T-helper 1 cell treated with Interleukin-12 subunit alpha and Interleukin-12 subunit beta and Interleukin-4 antibody, amounts not matched to agents 30 μg/mL and 1 μg/mL, for 36 hours (primary cell): ENCODE results near the gene HIP1R.

Source experiments
- H3K27ac Mint-ChIP-seq: one replicate; pipeline ENCODE4 v1.8.0; 2021; ENCODE audit warnings: mild to moderate bottlenecking, mixed read lengths
- H3K27me3 Mint-ChIP-seq: one replicate; pipeline ENCODE4 v1.8.0; 2021; ENCODE audit warnings: low read depth, mixed read lengths
- H3K36me3 Mint-ChIP-seq: one replicate; pipeline ENCODE4 v1.8.0; 2021; ENCODE audit warnings: low read depth, mixed read lengths
- H3K4me1 Mint-ChIP-seq: one replicate; pipeline ENCODE4 v1.8.0; 2021; ENCODE audit warnings: low read depth, mixed read lengths
- H3K4me3 Mint-ChIP-seq: one replicate; pipeline ENCODE4 v1.8.0; 2021; ENCODE audit warnings: mild to moderate bottlenecking, moderate library complexity, mixed read lengths
- H3K9me3 Mint-ChIP-seq: one replicate; pipeline ENCODE4 v1.8.0; 2021; ENCODE audit warnings: mixed read lengths

The HIP1R gene

DNA sequence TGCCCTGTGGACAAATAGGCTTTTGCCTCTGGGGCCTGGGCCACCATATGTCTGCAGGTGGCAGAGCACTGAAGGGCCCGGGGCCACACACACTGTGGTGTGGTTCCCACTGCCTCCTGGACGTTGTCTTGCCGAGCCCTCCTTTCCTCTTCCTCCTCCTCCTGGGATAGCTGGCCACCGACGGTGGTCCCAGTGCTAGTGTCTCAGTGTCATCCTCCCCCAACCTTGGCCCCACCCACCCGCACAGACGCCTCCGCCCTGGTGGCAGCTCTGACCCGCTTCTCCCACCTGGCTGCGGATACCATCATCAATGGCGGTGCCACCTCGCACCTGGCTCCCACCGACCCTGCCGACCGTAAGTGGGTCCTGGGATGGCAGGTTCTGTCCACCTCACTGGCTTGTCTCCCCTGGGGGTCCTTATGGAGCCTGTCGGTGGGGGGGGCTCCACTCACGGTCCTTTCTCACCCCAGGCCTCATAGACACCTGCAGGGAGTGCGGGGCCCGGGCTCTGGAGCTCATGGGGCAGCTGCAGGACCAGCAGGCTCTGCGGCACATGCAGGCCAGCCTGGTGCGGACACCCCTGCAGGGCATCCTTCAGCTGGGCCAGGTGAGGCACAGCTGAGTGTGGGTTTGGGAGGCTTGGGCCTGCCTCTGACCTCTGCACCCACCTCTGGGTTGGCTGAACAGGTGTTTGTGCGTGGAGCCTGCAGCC, 23.5 kb downstream of the HIP1R start:
- H3K36me3 Mint-ChIP-seq = no peaks in the 10 kb centered on the region
- no peak overlapping the region for H3K27ac Mint-ChIP-seq
- no peaks in the 10 kb centered on the region for H3K9me3 Mint-ChIP-seq
- no peaks in the 10 kb centered on the region for H3K27me3 Mint-ChIP-seq
- no peaks in the 10 kb centered on the region for H3K4me1 Mint-ChIP-seq
- H3K4me3 Mint-ChIP-seq = no peak overlapping the region

DNA sequence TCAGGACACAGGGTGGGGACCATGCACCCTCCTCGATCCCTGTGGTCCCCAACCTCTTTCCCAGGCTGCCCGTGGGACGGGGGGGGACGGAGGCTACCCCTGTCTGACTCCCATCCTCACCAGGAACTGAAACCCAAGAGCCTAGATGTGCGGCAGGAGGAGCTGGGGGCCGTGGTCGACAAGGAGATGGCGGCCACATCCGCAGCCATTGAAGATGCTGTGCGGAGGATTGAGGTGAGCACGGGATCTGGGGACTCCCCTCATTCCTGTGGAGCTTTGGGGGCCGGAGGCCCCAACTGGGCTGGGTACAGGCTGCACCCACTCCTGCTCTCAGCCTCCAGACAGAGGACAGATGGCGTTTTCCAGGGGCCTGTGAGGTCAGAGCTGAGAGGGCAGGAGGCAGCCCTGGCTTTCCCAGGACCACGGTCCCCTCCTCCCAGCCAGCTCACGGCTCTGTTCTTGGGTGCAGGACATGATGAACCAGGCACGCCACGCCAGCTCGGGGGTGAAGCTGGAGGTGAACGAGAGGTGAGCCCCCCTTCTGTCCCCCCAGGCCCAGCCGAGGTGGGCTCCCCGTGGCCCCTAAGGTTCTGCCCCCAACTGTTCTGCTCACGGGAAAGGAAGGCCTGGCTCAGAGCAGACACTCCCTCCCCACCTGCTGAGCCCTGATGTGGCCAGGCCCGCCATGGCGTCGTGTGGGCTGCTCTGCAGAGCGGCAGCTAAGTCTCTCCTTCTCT, 24.2 kb downstream of the HIP1R start:
- H3K9me3 Mint-ChIP-seq = no peaks in the 10 kb centered on the region
- no peaks in the 10 kb centered on the region for H3K4me1 Mint-ChIP-seq
- no peaks in the 10 kb centered on the region for H3K27me3 Mint-ChIP-seq
- H3K36me3 Mint-ChIP-seq = no peaks in the 10 kb centered on the region
- H3K27ac Mint-ChIP-seq = no peak overlapping the region
- no peak overlapping the region for H3K4me3 Mint-ChIP-seq

DNA sequence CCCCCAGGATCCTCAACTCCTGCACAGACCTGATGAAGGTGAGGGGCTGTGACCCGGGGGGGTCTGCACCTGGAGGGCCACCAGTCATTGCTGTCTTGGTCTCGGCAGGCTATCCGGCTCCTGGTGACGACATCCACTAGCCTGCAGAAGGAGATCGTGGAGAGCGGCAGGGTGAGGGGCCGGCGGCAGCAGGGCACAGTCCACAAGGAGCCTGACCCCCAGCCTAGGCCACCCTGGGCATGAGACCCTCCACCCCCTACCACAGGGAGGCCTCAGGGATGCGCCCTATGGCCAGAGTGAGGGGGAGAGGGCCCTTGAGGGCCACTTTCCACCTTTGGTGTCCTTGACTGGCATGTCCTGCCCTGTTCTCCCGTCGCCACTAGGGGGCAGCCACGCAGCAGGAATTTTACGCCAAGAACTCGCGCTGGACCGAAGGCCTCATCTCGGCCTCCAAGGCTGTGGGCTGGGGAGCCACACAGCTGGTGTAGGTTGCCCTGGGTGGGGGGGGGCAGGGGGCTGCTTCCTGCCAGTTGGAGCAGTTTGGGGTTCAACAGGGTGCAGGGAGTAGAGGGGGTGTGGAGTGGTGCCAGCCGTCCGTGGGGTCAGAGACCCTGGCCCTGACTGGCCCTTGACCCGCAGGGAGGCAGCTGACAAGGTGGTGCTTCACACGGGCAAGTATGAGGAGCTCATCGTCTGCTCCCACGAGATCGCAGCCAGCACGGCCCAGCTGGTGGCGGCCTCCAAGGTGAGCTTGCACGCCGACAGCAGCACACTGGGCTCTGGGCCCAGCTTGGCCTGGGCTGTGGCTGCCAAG, 25.0 kb downstream of the HIP1R start:
- peaks cover 5% of the 10 kb centered on the region for H3K36me3 Mint-ChIP-seq
- H3K4me3 Mint-ChIP-seq = no peak overlapping the region
- no peak overlapping the region for H3K27ac Mint-ChIP-seq
- H3K4me1 Mint-ChIP-seq = peaks cover 2% of the 10 kb centered on the region
- no peaks in the 10 kb centered on the region for H3K9me3 Mint-ChIP-seq
- H3K27me3 Mint-ChIP-seq = no peaks in the 10 kb centered on the region

DNA sequence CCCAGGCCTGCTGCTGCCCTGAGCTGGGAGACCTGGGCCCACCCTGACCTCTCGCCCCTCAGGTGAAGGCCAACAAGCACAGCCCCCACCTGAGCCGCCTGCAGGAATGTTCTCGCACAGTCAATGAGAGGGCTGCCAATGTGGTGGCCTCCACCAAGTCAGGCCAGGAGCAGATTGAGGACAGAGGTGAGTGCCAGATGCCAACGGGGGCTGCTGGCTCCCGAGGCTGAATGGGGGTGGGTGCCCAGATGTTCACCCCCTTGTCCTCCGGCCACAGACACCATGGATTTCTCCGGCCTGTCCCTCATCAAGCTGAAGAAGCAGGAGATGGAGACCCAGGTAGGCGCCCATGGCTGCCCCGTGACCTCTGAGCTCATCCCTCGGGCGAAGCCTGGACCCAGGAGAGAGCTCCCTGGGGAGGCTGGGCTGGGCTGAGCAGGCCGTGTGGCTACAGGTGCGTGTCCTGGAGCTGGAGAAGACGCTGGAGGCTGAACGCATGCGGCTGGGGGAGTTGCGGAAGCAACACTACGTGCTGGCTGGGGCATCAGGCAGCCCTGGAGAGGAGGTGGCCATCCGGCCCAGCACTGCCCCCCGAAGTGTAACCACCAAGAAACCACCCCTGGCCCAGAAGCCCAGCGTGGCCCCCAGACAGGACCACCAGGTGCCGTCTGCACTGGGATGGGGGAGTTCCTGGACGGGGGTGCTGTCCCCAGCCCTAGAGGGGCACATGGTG, 25.8 kb downstream of the HIP1R start:
- H3K4me1 Mint-ChIP-seq = peaks cover 2% of the 10 kb centered on the region
- H3K27ac Mint-ChIP-seq = no peak overlapping the region

DNA sequence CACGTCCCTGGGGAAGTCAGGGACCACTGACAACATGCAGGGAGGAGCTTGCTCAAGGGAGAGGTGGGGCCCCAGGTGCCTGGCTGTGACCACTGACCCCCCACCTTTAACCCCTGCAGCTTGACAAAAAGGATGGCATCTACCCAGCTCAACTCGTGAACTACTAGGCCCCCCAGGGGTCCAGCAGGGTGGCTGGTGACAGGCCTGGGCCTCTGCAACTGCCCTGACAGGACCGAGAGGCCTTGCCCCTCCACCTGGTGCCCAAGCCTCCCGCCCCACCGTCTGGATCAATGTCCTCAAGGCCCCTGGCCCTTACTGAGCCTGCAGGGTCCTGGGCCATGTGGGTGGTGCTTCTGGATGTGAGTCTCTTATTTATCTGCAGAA, 26.3 kb downstream of the HIP1R start:
- no peaks in the 10 kb centered on the region for H3K27me3 Mint-ChIP-seq
- H3K4me1 Mint-ChIP-seq = peaks cover 2% of the 10 kb centered on the region
- no peaks in the 10 kb centered on the region for H3K9me3 Mint-ChIP-seq
- H3K4me3 Mint-ChIP-seq = no peak overlapping the region
- H3K27ac Mint-ChIP-seq = no peak overlapping the region
- peaks cover 8% of the 10 kb centered on the region for H3K36me3 Mint-ChIP-seq

More for the DNA sequence above, 25.8 kb downstream of the HIP1R start:
- Mint-ChIP-seq H3K4me3 (no peak overlapping the region), H3K36me3 (peaks cover 8% of the 10 kb centered on the region), H3K27me3 (no peaks in the 10 kb centered on the region), H3K9me3 (no peaks in the 10 kb centered on the region)

DNA sequence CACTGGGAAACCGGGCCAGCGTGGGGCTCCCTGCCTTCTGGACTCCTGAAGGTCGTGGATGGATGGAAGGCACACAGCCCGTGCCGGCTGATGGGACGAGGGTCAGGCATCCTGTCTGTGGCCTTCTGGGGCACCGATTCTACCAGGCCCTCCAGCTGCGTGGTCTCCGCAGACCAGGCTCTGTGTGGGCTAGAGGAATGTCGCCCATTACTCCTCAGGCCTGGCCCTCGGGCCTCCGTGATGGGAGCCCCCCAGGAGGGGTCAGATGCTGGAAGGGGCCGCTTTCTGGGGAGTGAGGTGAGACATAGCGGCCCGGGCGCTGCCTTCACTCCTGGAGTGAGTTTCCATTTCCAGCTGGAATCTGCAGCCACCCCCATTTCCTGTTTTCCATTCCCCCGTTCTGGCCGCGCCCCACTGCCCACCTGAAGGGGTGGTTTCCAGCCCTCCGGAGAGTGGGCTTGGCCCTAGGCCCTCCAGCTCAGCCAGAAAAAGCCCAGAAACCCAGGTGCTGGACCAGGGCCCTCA, 26.9 kb downstream of the HIP1R start:
- Mint-ChIP-seq H3K27me3 (no peaks in the 10 kb centered on the region), H3K9me3 (no peaks in the 10 kb centered on the region), H3K36me3 (peaks cover 12% of the 10 kb centered on the region), H3K4me3 (no peak overlapping the region), H3K4me1 (peaks cover 2% of the 10 kb centered on the region), H3K27ac (no peak overlapping the region)

DNA sequence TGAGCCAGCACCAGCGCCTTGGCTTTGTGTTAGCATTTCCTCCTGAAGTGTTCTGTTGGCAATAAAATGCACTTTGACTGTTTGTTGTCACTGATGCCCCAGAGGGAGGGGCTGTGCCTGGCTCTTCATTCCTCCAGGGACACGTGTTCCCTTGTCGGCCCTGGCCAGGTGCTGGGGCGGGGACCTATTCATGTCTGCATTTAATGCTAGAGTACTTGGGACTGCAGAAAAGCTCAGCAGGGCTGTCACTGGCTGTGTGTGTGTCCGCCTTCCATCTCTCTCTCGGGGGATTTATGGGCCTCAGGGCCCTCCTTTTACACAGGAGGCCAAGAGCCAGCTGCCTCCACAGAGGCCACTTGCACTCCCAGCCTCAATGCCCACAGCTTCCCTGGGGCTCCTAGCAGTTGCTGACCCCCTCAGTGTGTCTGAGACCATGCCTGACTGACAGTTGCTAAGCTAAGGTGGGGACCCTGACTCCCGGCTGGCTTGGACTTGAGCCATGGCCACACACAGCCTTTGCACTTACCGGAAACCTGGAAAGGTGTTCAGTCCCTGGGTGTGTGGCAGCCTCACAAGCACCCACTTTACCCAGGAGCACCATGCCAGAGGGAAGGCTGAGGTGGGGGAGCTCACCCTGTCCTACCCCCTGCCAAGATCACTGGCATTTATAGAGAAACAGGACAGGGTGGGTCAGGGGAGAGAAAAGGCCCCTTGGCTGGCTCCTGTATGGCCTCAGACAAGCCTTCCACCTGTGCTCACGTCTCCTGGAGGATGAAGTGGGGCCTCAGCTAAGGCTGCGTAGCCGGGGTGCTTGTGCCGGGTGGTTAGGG, 27.8 kb downstream of the HIP1R start:
- H3K4me1 Mint-ChIP-seq = peaks cover 2% of the 10 kb centered on the region
- H3K4me3 Mint-ChIP-seq = no peak overlapping the region
- H3K36me3 Mint-ChIP-seq = peaks cover 15% of the 10 kb centered on the region
- H3K9me3 Mint-ChIP-seq = no peaks in the 10 kb centered on the region
- H3K27me3 Mint-ChIP-seq = no peaks in the 10 kb centered on the region
- H3K27ac Mint-ChIP-seq = no peak overlapping the region

DNA sequence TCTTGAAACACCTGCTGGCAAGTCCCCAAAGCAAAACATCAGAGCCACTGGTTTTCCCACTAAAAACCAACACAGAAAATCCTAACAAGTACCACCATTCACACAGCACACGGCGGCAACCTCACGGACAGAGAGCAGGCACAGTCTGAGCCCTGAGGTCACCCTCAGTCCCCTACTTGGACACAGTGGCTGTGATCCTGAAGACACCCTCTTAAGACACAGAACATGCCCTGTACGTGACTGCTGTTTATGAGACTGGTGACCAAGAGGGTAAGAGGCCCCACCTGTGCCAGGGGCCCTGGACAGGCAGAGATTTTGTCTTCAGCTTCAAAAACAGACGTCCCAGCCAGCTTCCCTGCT, 29.6 kb downstream of the HIP1R start:
- Mint-ChIP-seq H3K36me3 (peaks cover 28% of the 10 kb centered on the region), H3K27ac (no peak overlapping the region), H3K4me1 (peaks cover 2% of the 10 kb centered on the region), H3K9me3 (no peaks in the 10 kb centered on the region), H3K27me3 (no peaks in the 10 kb centered on the region), H3K4me3 (no peak overlapping the region)

DNA sequence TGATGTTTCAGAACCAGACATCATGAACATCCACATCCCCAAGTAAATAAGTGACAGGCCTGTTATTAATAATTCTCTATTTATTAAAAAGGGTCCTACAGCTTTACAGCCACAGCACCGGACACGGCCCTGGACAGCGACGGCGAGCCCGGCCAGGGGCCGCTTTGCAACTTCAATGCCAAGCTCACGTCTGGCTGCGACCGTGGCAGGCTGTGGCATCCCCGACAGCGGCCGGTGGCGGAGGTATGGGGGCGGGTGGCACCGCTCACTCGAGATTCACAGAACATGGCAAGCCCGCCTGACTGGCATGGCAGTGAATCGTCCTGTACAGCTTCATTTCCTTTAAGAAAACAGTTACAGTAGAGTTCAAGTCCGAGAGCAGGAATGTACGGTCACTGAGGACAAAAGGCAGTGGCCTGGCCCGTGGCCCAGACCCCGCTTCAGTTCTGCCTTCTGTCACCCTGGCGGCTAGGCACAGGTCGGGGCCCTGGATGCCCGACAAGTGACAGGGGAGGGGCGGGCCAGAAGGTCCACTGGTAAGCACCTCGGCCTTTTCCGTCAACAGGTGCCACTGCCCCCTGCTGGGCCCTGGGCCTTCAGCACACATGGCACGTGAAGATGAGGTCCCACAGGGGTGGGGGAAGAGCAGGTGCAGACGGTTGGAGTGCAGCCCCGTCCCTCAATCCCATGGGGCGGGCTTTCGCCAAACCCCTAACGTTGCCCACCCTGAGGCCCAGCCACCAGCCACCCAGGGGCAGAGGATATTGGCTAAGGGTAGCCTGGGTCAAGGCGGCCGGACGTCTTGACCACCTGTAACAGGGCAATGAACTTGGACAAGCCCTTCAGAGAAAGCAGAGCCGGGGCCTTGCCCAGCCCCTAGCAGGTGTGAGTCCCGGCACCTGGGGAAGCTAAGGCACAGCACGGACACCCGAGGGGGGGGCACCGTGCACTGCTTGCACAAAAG, 30.3 kb downstream of the HIP1R start:
- Mint-ChIP-seq H3K27me3 (no peaks in the 10 kb centered on the region), H3K4me3 (no peak overlapping the region), H3K4me1 (peaks cover 2% of the 10 kb centered on the region), H3K27ac (no peak overlapping the region), H3K9me3 (no peaks in the 10 kb centered on the region), H3K36me3 (peaks cover 34% of the 10 kb centered on the region)

DNA sequence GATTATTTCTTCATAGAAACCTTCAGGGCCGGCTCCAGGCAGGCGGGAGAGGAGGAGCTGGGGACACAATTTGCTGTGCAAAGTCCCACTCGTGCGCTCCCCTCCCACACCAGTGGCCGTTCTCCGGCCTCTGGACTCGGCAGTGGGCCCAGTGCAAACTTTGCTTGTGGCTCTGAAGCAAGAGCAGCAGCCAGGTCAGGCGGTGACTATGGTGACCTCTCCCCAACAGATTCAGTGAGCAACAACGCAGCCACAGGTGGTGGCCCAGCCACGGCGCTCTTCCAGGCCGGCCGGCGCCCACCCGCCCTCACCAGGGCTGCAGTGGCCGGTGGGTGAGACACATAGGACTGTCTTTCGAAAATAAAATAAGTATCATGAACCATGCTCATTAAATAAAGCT, 31.1 kb downstream of the HIP1R start:
- Mint-ChIP-seq H3K4me1 (peaks cover 8% of the 10 kb centered on the region), H3K27me3 (no peaks in the 10 kb centered on the region), H3K4me3 (no peak overlapping the region), H3K27ac (no peak overlapping the region), H3K9me3 (no peaks in the 10 kb centered on the region), H3K36me3 (peaks cover 37% of the 10 kb centered on the region)

DNA sequence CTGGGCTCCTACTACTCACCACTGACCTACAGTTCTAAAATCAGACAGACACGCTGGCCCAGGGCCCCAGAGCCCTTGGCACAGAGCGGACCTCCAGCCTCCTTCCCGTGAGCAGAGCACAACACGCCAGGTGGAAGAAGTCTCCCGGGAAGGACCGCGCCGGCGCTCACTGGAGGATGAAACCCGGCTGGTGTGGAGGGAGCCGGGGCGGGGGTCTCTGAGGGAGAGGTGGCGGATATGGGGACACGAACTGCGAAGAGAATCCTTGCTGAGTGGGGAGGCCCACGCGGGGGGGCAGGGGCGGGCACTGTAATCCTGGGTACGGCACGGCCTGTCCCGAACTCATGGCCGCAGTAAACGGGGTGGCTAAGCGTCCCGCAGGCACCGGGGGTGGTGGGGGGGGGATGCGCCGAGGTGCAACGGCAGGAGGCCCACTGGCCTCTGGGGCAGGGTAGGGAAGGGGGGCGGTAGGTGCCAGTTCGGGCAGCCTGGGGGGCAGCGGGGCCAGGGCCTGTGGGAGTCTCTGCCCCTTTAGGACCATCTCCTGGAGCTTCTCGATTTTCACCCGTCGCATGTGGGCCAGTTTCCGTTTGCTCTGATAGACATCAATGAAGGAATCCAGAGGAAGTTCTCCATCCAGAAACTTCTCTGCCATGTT, 31.8 kb downstream of the HIP1R start:
- Mint-ChIP-seq H3K4me1 (peaks cover 15% of the 10 kb centered on the region), H3K9me3 (no peaks in the 10 kb centered on the region), H3K27ac (no peak overlapping the region), H3K36me3 (peaks cover 41% of the 10 kb centered on the region), H3K4me3 (no peak overlapping the region), H3K27me3 (no peaks in the 10 kb centered on the region)

DNA sequence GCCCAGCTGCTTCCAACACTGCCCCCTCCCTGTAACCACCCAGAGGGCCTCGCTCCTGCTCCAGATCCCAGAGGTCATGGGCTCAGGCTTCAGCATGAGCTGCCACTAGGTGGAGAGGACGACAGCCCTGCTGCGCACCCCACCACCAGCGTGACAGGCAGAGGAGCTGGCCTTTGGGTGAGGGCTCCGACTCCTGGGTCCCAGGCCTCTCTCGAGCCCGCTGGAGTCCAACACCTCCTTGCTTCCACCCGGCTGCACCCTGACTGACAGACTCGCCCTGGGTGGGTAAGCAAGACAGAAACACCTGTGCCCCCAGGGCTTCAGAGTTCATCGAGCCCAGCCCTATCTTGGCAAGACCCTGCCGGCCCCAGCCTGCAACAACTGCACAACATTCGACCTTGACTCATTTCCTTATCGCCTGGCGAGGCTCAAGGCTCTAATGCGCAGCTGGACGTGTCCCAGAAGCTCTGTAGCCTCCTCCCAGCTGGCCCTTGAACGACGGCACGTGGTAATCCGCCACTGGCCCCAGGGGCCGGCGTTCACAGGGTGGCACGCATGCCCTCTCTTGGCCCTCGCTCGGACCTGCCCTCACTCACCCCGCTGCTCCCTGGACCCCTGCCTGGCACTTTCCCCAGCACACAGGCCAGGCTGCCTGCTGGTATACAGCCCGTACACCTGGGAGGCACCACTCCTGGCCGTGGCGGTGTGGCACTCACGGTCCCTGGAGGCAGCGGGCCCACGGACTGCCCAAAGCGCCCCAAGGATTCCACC, 32.6 kb downstream of the HIP1R start:
- Mint-ChIP-seq H3K36me3 (peaks cover 45% of the 10 kb centered on the region), H3K4me1 (peaks cover 22% of the 10 kb centered on the region), H3K4me3 (no peak overlapping the region)

More for the DNA sequence above, 32.6 kb downstream of the HIP1R start:
- Mint-ChIP-seq H3K27ac (no peak overlapping the region), H3K27me3 (no peaks in the 10 kb centered on the region), H3K9me3 (no peaks in the 10 kb centered on the region)
